GM18519 (cell line): ENCODE data around the gene SPATC1L.

ENCODE experiments used
- ATAC-seq: cut with Tn5 transposase; IDR thresholded peaks from one replicate; pipeline ENCODE4 v1.9.1; 2021; ENCODE audit warnings: mild to moderate bottlenecking, moderate library complexity; ENCODE audit not compliant: unreplicated experiment, low FRiP score

Gene SPATC1L

DNA sequence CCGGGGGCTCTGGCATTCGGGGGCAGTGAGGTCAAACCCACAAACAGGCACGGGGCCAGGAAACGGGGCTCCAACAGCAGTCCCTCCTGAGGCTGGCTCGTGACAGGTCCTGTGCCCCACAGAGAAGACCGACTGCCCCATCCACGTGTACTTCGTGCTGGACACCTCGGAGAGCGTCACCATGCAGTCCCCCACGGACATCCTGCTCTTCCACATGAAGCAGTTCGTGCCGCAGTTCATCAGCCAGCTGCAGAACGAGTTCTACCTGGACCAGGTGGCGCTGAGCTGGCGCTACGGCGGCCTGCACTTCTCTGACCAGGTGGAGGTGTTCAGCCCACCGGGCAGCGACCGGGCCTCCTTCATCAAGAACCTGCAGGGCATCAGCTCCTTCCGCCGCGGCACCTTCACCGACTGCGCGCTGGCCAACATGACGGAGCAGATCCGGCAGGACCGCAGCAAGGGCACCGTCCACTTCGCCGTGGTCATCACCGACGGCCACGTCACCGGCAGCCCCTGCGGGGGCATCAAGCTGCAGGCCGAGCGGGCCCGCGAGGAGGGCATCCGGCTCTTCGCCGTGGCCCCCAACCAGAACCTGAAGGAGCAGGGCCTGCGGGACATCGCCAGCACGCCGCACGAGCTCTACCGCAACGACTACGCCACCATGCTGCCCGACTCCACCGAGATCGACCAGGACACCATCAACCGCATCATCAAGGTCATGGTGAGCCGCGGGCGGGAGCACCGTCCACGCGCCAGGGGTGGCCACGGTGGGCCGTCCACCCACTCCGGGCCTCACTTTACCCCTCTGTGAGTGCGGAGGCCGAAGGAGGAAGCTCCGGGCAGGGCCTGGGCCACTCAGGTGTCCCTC lies 72.2 kb downstream of the SPATC1L start:
- no peak for ATAC-seq

GRCh38 chr21:46111193-46111571 lies 73.1 kb downstream of the SPATC1L start:
- no peak for ATAC-seq
